IMR-90 (cell line): ENCODE results near the gene RRP36. TPM values are rescaled to one million over a fixed set of nuclear protein-coding genes. Genes with fewer than 3 reads are reported as not detected.

Source experiments
- ATAC-seq: fragments of 200-7000 bp; cut with Tn5 transposase; 2 replicates; pipeline ENCODE4 v1.9.1; 2020; ENCODE audit warnings: low read depth, mild to moderate bottlenecking, moderate library complexity
- BruUV-seq: library from RNA; stranded (reverse); fragments of 400-500 nt; replicated peaks from 2 replicates; lab custom pipeline; 2021; lab: Mats Ljungman, UMichigan
- CTCF ChIA-PET: fragments of 300-600 bp; formaldehyde crosslinking; extraction: SDS; loops from one replicate; lab custom pipeline; 2021; ENCODE audit warnings: antibody characterized with exemption; lab: Yijun Ruan, JAX
- POLR2A ChIA-PET: fragments of 300-600 bp; sonication (Branson Sonifier 250); formaldehyde crosslinking; loops from one replicate; lab custom pipeline; 2022; ENCODE audit warnings: antibody characterized with exemption; ENCODE audit not compliant: unreplicated experiment; lab: Charles Lee
- DNase-seq: peaks from one replicate; pipeline ENCODE4 v3.0.0; 2013
- H2AFZ ChIP-seq: replicated peaks from 2 replicates; pipeline ENCODE3; 2013; ENCODE audit warnings: low read length, mild to moderate bottlenecking; ENCODE audit not compliant: poor library complexity
- H2AK5ac ChIP-seq: 2 replicates; pipeline ENCODE4 v1.6.1; 2013; ENCODE audit warnings: low read depth, low read length, inconsistent platforms
- H2AK9ac ChIP-seq: replicated peaks from 2 replicates; pipeline ENCODE3; 2013; ENCODE audit warnings: mild to moderate bottlenecking, low read depth, low read length, moderate library complexity; ENCODE audit not compliant: poor library complexity
- H2BK120ac ChIP-seq: 2 replicates; pipeline ENCODE4 v1.6.1; 2013; ENCODE audit warnings: low read depth, low read length, inconsistent platforms
- H2BK15ac ChIP-seq: 3 replicates; pipeline ENCODE4 v1.6.1; 2013; ENCODE audit warnings: low read depth, low read length, inconsistent platforms
- H2BK20ac ChIP-seq: 2 replicates; pipeline ENCODE4 v1.6.1; 2013; ENCODE audit warnings: low read depth, mild to moderate bottlenecking, inconsistent platforms, low read length, moderate library complexity
- H2BK5ac ChIP-seq: 2 replicates; pipeline ENCODE4 v1.6.1; 2013; ENCODE audit warnings: mild to moderate bottlenecking, low read depth, low read length, inconsistent platforms; ENCODE audit not compliant: poor library complexity, severe bottlenecking
- H3K14ac ChIP-seq: replicated peaks from 2 replicates; pipeline ENCODE4 v1.6.1; 2013; ENCODE audit warnings: low read depth, low read length, inconsistent platforms
- H3K18ac ChIP-seq: 2 replicates; pipeline ENCODE4 v1.6.1; 2013; ENCODE audit warnings: low read depth, low read length, control low read depth
- H3K23ac ChIP-seq: 2 replicates; pipeline ENCODE4 v1.6.1; 2013; ENCODE audit warnings: low read depth, low read length, inconsistent platforms
- H3K27ac ChIP-seq: 2 replicates; pipeline ENCODE4 v1.5.1; 2013; ENCODE audit warnings: mild to moderate bottlenecking, control low read depth, low read length; ENCODE audit not compliant: insufficient read depth
- H3K27me3 ChIP-seq: 2 replicates; pipeline ENCODE4 v1.6.1; 2013; ENCODE audit warnings: low read length; ENCODE audit not compliant: control insufficient read depth, insufficient read depth
- H3K36me3 ChIP-seq: 2 replicates; pipeline ENCODE4 v1.6.1; 2013; ENCODE audit warnings: low read length, mixed read lengths; ENCODE audit not compliant: control insufficient read depth, insufficient read depth
- H3K4ac ChIP-seq: 2 replicates; pipeline ENCODE4 v1.6.1; 2013; ENCODE audit warnings: low read depth, low read length, inconsistent platforms
- H3K4me1 ChIP-seq: 2 replicates; pipeline ENCODE4 v1.6.1; 2013; ENCODE audit warnings: low read length, mixed read lengths; ENCODE audit not compliant: control insufficient read depth, insufficient read depth
- H3K4me2 ChIP-seq: 2 replicates; pipeline ENCODE4 v1.6.1; 2013; ENCODE audit warnings: low read depth, mild to moderate bottlenecking, control low read depth, low read length, moderate library complexity
- H3K4me3 ChIP-seq: 2 replicates; pipeline ENCODE4 v1.5.1; 2013; ENCODE audit warnings: low read depth, mild to moderate bottlenecking, control low read depth, low read length, moderate library complexity; ENCODE audit not compliant: insufficient read depth
- H3K56ac ChIP-seq: 2 replicates; pipeline ENCODE4 v1.6.1; 2013; ENCODE audit warnings: low read length, inconsistent platforms; ENCODE audit not compliant: insufficient read depth; ENCODE audit errors: extremely low read depth
- H3K79me1 ChIP-seq, 2 experiments: 2 replicates each; pipeline ENCODE4 v1.6.1; 2013; ENCODE audit warnings: low read length in 2 of 2, inconsistent platforms in 1 of 2, low read depth in 1 of 2
- H3K9ac ChIP-seq: 2 replicates; pipeline ENCODE4 v1.6.1; 2013; ENCODE audit warnings: low read depth, low read length, control low read depth
- H3K9me1 ChIP-seq: 2 replicates; pipeline ENCODE4 v1.6.1; 2013; ENCODE audit warnings: low read length, inconsistent platforms; ENCODE audit not compliant: insufficient read depth
- H3K9me3 ChIP-seq: 2 replicates; pipeline ENCODE4 v1.6.1; 2013; ENCODE audit warnings: low read length; ENCODE audit not compliant: control insufficient read depth, insufficient read depth
- H4K20me1 ChIP-seq: 2 replicates; pipeline ENCODE4 v1.6.1; 2013; ENCODE audit warnings: low read length, inconsistent platforms; ENCODE audit not compliant: insufficient read depth
- H4K5ac ChIP-seq: 2 replicates; pipeline ENCODE4 v1.6.1; 2013; ENCODE audit warnings: mild to moderate bottlenecking, low read depth, low read length, control low read depth
- H4K8ac ChIP-seq, 2 experiments: 2 replicates each; pipeline ENCODE4 v1.6.1; 2013; ENCODE audit warnings: low read depth in 2 of 2, low read length in 2 of 2, control low read depth in 1 of 2, inconsistent platforms in 1 of 2
- H4K91ac ChIP-seq: 2 replicates; pipeline ENCODE4 v1.6.1; 2013; ENCODE audit warnings: low read depth, low read length, inconsistent platforms; ENCODE audit not compliant: insufficient read depth
- ELK1 ChIP-seq: fragments of 150-350 bp; IDR thresholded peaks from 2 replicates; pipeline ENCODE4 v1.6.1; 2016; ENCODE audit warnings: low read depth, mild to moderate bottlenecking, low read length, moderate library complexity, borderline replicate concordance
- MAZ ChIP-seq: IDR thresholded peaks from 2 replicates; pipeline ENCODE4 v1.6.1; 2012; ENCODE audit warnings: low read depth, mild to moderate bottlenecking, low read length, improper control_type of control experiment, moderate library complexity, borderline replicate concordance
- MXI1 ChIP-seq: IDR thresholded peaks from 2 replicates; pipeline ENCODE4 v1.6.1; 2012; ENCODE audit warnings: low read depth, mild to moderate bottlenecking, low read length, moderate library complexity, borderline replicate concordance
- POLR2A ChIP-seq: IDR thresholded peaks from 2 replicates; pipeline ENCODE4 v1.6.1; 2012; ENCODE audit warnings: mild to moderate bottlenecking, low read depth, low read length
- RCOR1 ChIP-seq: IDR thresholded peaks from 2 replicates; pipeline ENCODE4 v1.6.1; 2012; ENCODE audit warnings: mild to moderate bottlenecking, low read length, improper control_type of control experiment; ENCODE audit not compliant: insufficient replicate concordance
- USF2 ChIP-seq: fragments of 150-350 bp; IDR thresholded peaks from 2 replicates; pipeline ENCODE4 v1.6.1; 2017; ENCODE audit warnings: mild to moderate bottlenecking, antibody characterized with exemption, low read length, low read depth
- WGBS, 2 experiments: methylation state at CpG; one replicate each; pipeline versions ENCODE4 v1.1.5 to v1.1.7; 2013; ENCODE audit warnings: missing lambda C conversion rate in 2 of 2; ENCODE audit not compliant: insufficient read length in 1 of 2; ENCODE audit errors: extremely low coverage in 2 of 2; 5-methylcytosine and 5-hydroxymethylcytosine counted together
- dilution Hi-C: fragments of 300-500 bp; cut with HindIII; formaldehyde crosslinking; loops from one replicate; pipeline ENCODE4 v1.14.3; 2018; ENCODE audit warnings: low sequenced_read_pairs; ENCODE audit not compliant: unreplicated experiment
- in situ Hi-C: fragments of 300-500 bp; cut with MboI; formaldehyde crosslinking; loops from 3 replicates; pipeline ENCODE4 v1.14.3; 2019; ENCODE audit warnings: low sequenced_read_pairs, inconsistent platforms, mixed read lengths
- intact Hi-C: fragments of 100-400 bp; cut with micrococcal nuclease; formaldehyde crosslinking; loops from 2 replicates; pipeline ENCODE4 v1.10.0; 2022
- polyA plus RNA-seq, 3 experiments: library from polyadenylated mRNA; depleted of rRNA; stranded (reverse); fragments of >200 nt; gene quantifications; 2 replicates each; pipeline ENCODE4 v1.2.3, GENCODE V29; 2012; ENCODE audit warnings: low replicate concordance in 1 of 3
- total RNA-seq: library from RNA; depleted of rRNA; stranded (reverse); fragments of >200 nt; gene quantifications from 2 replicates; pipeline ENCODE4 v1.2.3, GENCODE V29; 2012

RRP36 gene
- total and polyA plus RNA-seq, 2 of the 4 experiments (the other 2 are of a cell fraction) = 54.3 to 106 TPM

GRCh38 chr6:43024436-43024835 lies 3.0 kb downstream of the RRP36 start:
- H3K23ac ChIP-seq = peak overlapping the region; percentile 32; the same call in 1 of the 2 replicates
- H4K91ac ChIP-seq = no peak overlapping the region
- 100% methylated on average over 1 of the region's 2 CpGs; no CpG with 5 or more reads in 1 of the 2 experiments for WGBS, 2 experiments
- H3K27me3 ChIP-seq = no peaks in the 10 kb centered on the region
- no peak for ATAC-seq
- no peaks in the 10 kb centered on the region for H3K9me3 ChIP-seq
- no peak overlapping the region for H3K4me2 ChIP-seq
- H3K36me3 ChIP-seq = peaks cover 53% of the 10 kb centered on the region
- H3K18ac ChIP-seq = no peak overlapping the region
- CTCF ChIA-PET = interaction anchor here (1.2 kb wide), 1 partner anchor 23 kb away, joined by 3 read pairs; no protein-coding TSS in a partner anchor
- peak overlapping the region in 1 of 2 experiments; percentile 11; a peak in 1 of 4 replicates for H4K8ac ChIP-seq
- no peak overlapping the region for H3K27ac ChIP-seq
- H3K9me1 ChIP-seq = 0 out of 2 replicates have a peak, but pooled peaks cover 4% of the 10 kb centered on the region
- no peak overlapping the region for H4K5ac ChIP-seq
- H3K4me1 ChIP-seq = peaks cover 9% of the 10 kb centered on the region
- TF ChIP-seq ELK1 = no peak
- TF ChIP-seq POLR2A = no peak
- no peak for TF ChIP-seq USF2
- no peak for TF ChIP-seq MXI1
- TF ChIP-seq MAZ = no peak
- no peak for TF ChIP-seq RCOR1
- H3K14ac ChIP-seq = no peak overlapping the region
- no peak overlapping the region for H2AFZ ChIP-seq
- BruUV-seq = no TSS peak
- no peak overlapping the region for H3K4ac ChIP-seq
- H2BK120ac ChIP-seq = no peak overlapping the region
- no peak overlapping the region for H3K9ac ChIP-seq
- POLR2A ChIA-PET = no interaction called here
- intact Hi-C loops (no loop called here), in situ Hi-C loops (no loop called here), dilution Hi-C loops (no loop called here)
- H2AK9ac ChIP-seq = no peak overlapping the region
- H2BK15ac ChIP-seq = no peak overlapping the region
- no peak overlapping the region for H2AK5ac ChIP-seq
- no peak overlapping the region for H3K56ac ChIP-seq
- no peak overlapping the region for H2BK20ac ChIP-seq
- H3K79me1 ChIP-seq = peaks cover 29 to 58% of the 10 kb centered on the region in 2 experiments
- H4K20me1 ChIP-seq = peaks cover 17% of the 10 kb centered on the region
- no peak overlapping the region for H3K4me3 ChIP-seq
- no peak overlapping the region for H2BK5ac ChIP-seq
- no peak for DNase-seq
